ENCODE measurements around the gene PDP2. TPM values are rescaled to one million over a fixed set of nuclear protein-coding genes. Genes with fewer than 3 reads are reported as not detected.
A peak's percentile ranks its signal among the peaks of the same experiment; 100 is the strongest.

Gene PDP2
- total and polyA plus RNA-seq, 4 experiments from 2014 or later = 2.4 to 19.3 (median 10.1) TPM

DNA sequence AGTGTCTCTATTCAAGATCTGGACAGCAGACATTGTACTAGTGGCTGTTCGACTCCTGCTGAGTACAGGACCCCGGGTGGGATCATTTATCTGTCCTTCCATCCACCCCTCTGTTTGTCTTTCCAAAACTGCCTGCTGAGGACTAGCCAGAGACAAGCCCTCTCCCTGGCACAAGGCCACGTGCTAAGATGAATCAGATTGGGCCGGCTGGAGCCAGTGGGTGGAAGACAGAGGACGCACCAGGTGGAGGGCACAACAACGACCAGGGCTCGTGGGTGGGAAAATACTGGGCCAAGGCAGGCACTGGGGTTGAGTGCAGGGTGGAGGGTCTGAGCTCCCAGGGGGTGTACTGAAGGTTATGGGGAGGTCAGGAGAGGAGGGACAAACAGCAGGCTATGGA lies 37.5 kb upstream of the PDP2 start:
- Histone ChIP-seq H3K36me3 (ENCODE audit: insufficient read depth, low read length) (no peaks in the 10 kb centered on the region), H3K4me1 (ENCODE audit: insufficient read depth, low read length) (no peaks in the 10 kb centered on the region), H3K9me3 (ENCODE audit: control insufficient read depth in 1 of 2, low read length in 2 of 2) (no peaks in the 10 kb centered on the region), H3K27me3 (ENCODE audit: insufficient read depth, low read length) (peaks cover 17% of the 10 kb centered on the region), H3K27ac (ENCODE audit: low read depth, low read length) (no peak overlapping the region), H3K4me3 (ENCODE audit: low read length in 2 of 2) (no peak overlapping the region)
- Mint-ChIP-seq H3K36me3 (no peaks in the 10 kb centered on the region), H3K9me3 (no peaks in the 10 kb centered on the region), H3K4me1 (peaks cover 2 to 10% (median 8%) of the 10 kb centered on the region in 4 donors), H3K27ac (no peak overlapping the region), H3K27me3 (peaks cover 37 to 40% of the 10 kb centered on the region in 2 donors), H3K4me3 (no peak overlapping the region)
- ChIA-PET CTCF (ENCODE audit: partially characterized antibody) (interaction anchor here (2.4 to 3.5 kb wide), 2 partner anchors 12 to 25 kb away, joined by 9 to 19 read pairs; partner anchors contain the start of gene NAE1), POLR2A (ENCODE audit: partially characterized antibody) (interaction anchor here (0.9 to 1.4 kb wide), 2 partner anchors 10 to 12 kb away, joined by 3 to 4 read pairs; partner anchors contain the start of gene NAE1)
- DNase-seq = no peak
- intact Hi-C loops (cut with micrococcal nuclease) = no loop called here

DNA sequence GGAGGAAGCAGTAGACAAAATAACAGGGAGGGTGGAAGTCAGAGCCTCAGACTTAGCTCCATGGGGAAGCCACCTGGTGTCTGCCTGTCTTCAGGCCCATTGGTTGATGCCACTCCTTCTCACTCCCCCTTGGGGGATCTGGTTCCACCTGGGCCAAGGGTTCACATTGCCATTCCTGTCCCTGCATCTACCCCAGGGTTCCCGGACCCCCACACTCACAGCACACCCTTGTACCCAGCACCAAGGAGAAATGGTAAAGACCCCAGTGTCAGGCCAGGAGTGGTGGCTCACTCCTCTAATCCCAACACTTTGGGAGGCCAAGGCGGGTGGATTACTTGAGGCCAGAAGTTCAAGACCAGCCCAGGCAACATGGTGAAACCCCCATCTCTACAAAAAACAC lies 37.1 kb upstream of the PDP2 start:
- peak overlapping the region in 3 of 8 donors; percentile 9 to 80 (median 76) for H3K4me3 Mint-ChIP-seq
- no peaks in the 10 kb centered on the region for H3K36me3 Mint-ChIP-seq
- no peaks in the 10 kb centered on the region for H3K9me3 Mint-ChIP-seq
- no peak for DNase-seq
- peaks cover 2 to 10% (median 8%) of the 10 kb centered on the region in 4 donors for H3K4me1 Mint-ChIP-seq
- ChIA-PET CTCF (ENCODE audit: partially characterized antibody) (interaction anchor here (2.4 to 3.5 kb wide), 2 partner anchors 13 to 25 kb away, joined by 9 to 19 read pairs; partner anchors contain the start of gene NAE1), POLR2A (ENCODE audit: partially characterized antibody) (interaction anchor here (0.9 kb wide), 1 partner anchor 10 kb away, joined by 3 read pairs; no protein-coding TSS in a partner anchor)
- Histone ChIP-seq H3K27ac (ENCODE audit: low read depth, low read length) (no peak overlapping the region), H3K36me3 (ENCODE audit: insufficient read depth, low read length) (no peaks in the 10 kb centered on the region), H3K4me3 (ENCODE audit: low read length in 2 of 2) (no peak overlapping the region), H3K4me1 (ENCODE audit: insufficient read depth, low read length) (no peaks in the 10 kb centered on the region), H3K9me3 (ENCODE audit: control insufficient read depth in 1 of 2, low read length in 2 of 2) (no peaks in the 10 kb centered on the region), H3K27me3 (ENCODE audit: insufficient read depth, low read length) (peaks cover 17% of the 10 kb centered on the region)
- intact Hi-C loops (cut with micrococcal nuclease) = no loop called here
- no peak overlapping the region for H3K27ac Mint-ChIP-seq
- peaks cover 35 to 40% of the 10 kb centered on the region in 2 donors for H3K27me3 Mint-ChIP-seq

DNA sequence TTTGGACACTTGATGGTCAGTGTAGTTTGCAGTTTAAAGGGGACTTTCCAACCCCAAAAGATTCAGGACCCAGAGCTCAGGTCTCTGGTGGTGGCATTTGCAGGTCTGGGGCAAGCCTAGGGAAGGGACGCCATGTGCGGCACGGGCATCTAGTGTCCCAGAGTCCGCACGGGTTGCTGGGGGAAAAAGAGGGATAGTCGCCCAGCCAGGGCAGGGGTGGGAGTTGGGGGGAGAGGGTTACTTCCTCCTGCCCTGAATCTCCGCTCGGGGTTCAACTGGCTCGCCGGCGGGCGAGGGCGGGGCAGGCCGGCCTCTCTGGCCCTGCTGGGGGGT lies 36.3 kb upstream of the PDP2 start:
- Mint-ChIP-seq H3K36me3 (no peaks in the 10 kb centered on the region), H3K9me3 (no peaks in the 10 kb centered on the region), H3K4me3 (peak overlapping the region in 7 of 8 donors; percentile 23 to 80 (median 57)), H3K27ac (no peak overlapping the region), H3K27me3 (peaks cover 31 to 36% of the 10 kb centered on the region in 2 donors), H3K4me1 (peaks cover 2 to 10% (median 8%) of the 10 kb centered on the region in 4 donors)
- POLR2A ChIA-PET (ENCODE audit: partially characterized antibody) = interaction anchor here (0.9 kb wide), 1 partner anchor 9 kb away, joined by 3 read pairs; no protein-coding TSS in a partner anchor
- Histone ChIP-seq H3K36me3 (ENCODE audit: insufficient read depth, low read length) (no peaks in the 10 kb centered on the region), H3K9me3 (ENCODE audit: control insufficient read depth in 1 of 2, low read length in 2 of 2) (no peaks in the 10 kb centered on the region), H3K27ac (ENCODE audit: low read depth, low read length) (no peak overlapping the region), H3K27me3 (ENCODE audit: insufficient read depth, low read length) (peaks cover 17% of the 10 kb centered on the region), H3K4me3 (ENCODE audit: low read length in 2 of 2) (no peak overlapping the region), H3K4me1 (ENCODE audit: insufficient read depth, low read length) (no peaks in the 10 kb centered on the region)
- CTCF ChIA-PET (ENCODE audit: partially characterized antibody) = interaction anchor here (3.5 kb wide), 1 partner anchor 14 kb away, joined by 19 read pairs; the partner anchor contains the start of gene NAE1
- intact Hi-C loops (cut with micrococcal nuclease) = no loop called here
- no peak for DNase-seq

DNA sequence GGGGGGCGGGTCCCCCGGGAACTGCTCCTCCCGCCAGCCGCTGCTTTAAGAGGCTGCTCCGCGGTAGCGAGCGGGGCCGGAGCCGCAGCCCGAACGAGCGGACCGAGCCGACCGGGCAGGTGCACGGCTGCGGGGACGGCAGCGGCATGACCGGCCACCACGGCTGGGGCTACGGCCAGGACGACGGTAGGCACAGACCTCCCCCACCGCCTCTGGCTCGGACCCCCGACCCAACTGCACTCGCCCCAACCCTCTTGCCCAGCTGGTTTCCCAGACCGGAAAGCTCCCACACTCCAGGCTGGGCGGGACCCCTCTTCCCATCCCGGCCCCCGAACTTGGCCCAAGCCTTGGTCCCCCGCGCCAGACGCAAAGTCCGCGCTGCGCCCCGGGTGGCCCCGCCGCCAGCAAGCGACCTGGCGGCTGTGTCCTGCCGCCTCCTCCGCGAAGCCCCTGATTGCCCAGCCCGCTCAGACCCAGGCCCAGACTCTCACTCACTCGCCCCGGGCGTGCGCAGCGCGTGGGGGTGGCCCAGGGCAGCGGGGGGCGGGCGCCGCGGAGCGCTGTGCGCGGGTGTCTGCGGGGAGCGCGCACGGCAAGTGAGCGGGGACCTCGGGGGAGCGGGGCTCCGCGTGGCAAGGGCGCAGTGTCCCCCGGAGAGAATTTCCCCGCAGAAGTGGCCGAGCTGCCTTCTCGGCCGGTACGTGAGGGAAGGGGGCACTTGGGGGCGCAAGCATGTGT lies 35.8 kb upstream of the PDP2 start, which contains the start of gene CA7:
TSS of gene CA7 (plus strand) at position 73 of the 738 bp plus-strand sequence. CDS start at position 147, 74 bp downstream.
- H3K27ac Mint-ChIP-seq = no peak within 1 kb of the TSS
- intact Hi-C loops (cut with micrococcal nuclease) = no loop called here
- no peak within 1 kb of the TSS for H3K4me3 ChIP-seq (ENCODE audit: low read length in 2 of 2)
- H3K27me3 ChIP-seq (ENCODE audit: insufficient read depth, low read length) = peaks cover 17% of the 10 kb centered on the region
- H3K27ac ChIP-seq (ENCODE audit: low read depth, low read length) = no peak within 1 kb of the TSS
- DNase-seq = no peak
- H3K9me3 ChIP-seq (ENCODE audit: control insufficient read depth in 1 of 2, low read length in 2 of 2) = no peaks in the 10 kb centered on the region
- peaks cover 2 to 10% (median 8%) of the 10 kb centered on the region in 4 donors for H3K4me1 Mint-ChIP-seq
- peak within 1 kb of the TSS in 7 of 8 donors; percentile 27 to 80 (median 68) for H3K4me3 Mint-ChIP-seq
- no peaks in the 10 kb centered on the region for H3K4me1 ChIP-seq (ENCODE audit: insufficient read depth, low read length)
- no peaks in the 10 kb centered on the region for H3K9me3 Mint-ChIP-seq
- H3K27me3 Mint-ChIP-seq = peaks cover 31 to 33% of the 10 kb centered on the region in 2 donors
- POLR2A ChIA-PET (ENCODE audit: partially characterized antibody) = no interaction called here
- H3K36me3 ChIP-seq (ENCODE audit: insufficient read depth, low read length) = no peaks in the 10 kb centered on the region
- H3K36me3 Mint-ChIP-seq = no peaks in the 10 kb centered on the region
- CTCF ChIA-PET (ENCODE audit: partially characterized antibody) = interaction anchor here (1.4 to 3.5 kb wide), 2 partner anchors 14 kb away, joined by 5 to 19 read pairs; partner anchors contain the start of gene NAE1

DNA sequence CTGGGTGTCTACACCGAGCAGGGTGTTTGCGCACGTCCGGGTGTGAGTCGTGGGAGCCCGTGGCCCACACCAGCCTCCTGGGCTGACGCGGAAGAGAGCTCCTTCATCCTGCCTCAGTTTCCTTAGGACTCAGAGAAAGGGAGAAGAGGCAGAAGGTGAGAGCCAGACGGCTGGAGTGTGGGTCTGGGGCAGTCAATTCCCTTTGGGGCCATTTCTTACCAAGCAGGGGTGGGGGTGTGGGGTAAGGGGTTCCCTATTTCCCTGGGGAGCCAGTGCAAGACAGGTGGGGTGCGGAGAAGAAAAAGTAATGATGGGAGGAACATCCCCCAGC lies 35.3 kb upstream of the PDP2 start:
- H3K27ac Mint-ChIP-seq = no peak overlapping the region
- no peaks in the 10 kb centered on the region for H3K4me1 ChIP-seq (ENCODE audit: insufficient read depth, low read length)
- no peaks in the 10 kb centered on the region for H3K9me3 Mint-ChIP-seq
- peaks cover 31% of the 10 kb centered on the region in 2 donors for H3K27me3 Mint-ChIP-seq
- intact Hi-C loops (cut with micrococcal nuclease) = no loop called here
- ChIA-PET CTCF (ENCODE audit: partially characterized antibody) (interaction anchor here (1.4 kb wide), 1 partner anchor 14 kb away, joined by 5 read pairs; the partner anchor contains the start of gene NAE1), POLR2A (ENCODE audit: partially characterized antibody) (no interaction called here)
- no peak overlapping the region for H3K27ac ChIP-seq (ENCODE audit: low read depth, low read length)
- H3K9me3 ChIP-seq (ENCODE audit: control insufficient read depth in 1 of 2, low read length in 2 of 2) = no peaks in the 10 kb centered on the region
- DNase-seq = no peak
- no peaks in the 10 kb centered on the region for H3K36me3 ChIP-seq (ENCODE audit: insufficient read depth, low read length)
- no peak overlapping the region for H3K4me3 ChIP-seq (ENCODE audit: low read length in 2 of 2)
- H3K4me3 Mint-ChIP-seq = peak overlapping the region in 4 of 8 donors; percentile 36 to 68 (median 46)
- H3K36me3 Mint-ChIP-seq = no peaks in the 10 kb centered on the region
- H3K27me3 ChIP-seq (ENCODE audit: insufficient read depth, low read length) = peaks cover 17% of the 10 kb centered on the region
- H3K4me1 Mint-ChIP-seq = peaks cover 2 to 10% (median 8%) of the 10 kb centered on the region in 4 donors

DNA sequence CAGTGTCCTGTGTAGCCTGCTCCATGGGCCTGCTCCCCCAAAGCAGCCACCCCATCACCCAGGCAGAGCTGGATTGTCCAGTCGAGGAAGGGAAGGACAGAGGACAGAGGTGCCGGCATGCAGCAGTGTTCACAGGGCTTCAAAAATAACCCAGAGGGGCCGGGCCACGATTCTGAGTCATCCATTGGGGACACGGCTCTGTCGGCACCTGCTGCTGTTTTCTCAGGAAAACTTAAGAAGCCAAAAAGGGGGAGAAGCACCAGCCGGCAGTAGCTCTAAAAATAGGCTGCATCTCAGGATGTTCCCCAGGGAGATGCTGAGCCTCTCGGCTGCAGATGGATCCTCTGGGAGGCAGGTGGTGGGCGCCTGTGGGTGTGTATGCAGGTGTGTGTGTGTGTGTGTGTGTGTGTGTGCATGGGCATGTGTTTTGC lies 34.5 kb upstream of the PDP2 start:
- no peaks in the 10 kb centered on the region for H3K36me3 ChIP-seq (ENCODE audit: insufficient read depth, low read length)
- peaks cover 17% of the 10 kb centered on the region for H3K27me3 ChIP-seq (ENCODE audit: insufficient read depth, low read length)
- Mint-ChIP-seq H3K27ac (no peak overlapping the region), H3K4me1 (peaks cover 2 to 10% (median 8%) of the 10 kb centered on the region in 4 donors), H3K27me3 (peaks cover 31% of the 10 kb centered on the region in 2 donors), H3K4me3 (peak overlapping the region in 3 of 8 donors; percentile 7 to 66 (median 7)), H3K36me3 (no peaks in the 10 kb centered on the region), H3K9me3 (no peaks in the 10 kb centered on the region)
- no peak for DNase-seq
- intact Hi-C loops (cut with micrococcal nuclease) = no loop called here
- no peaks in the 10 kb centered on the region for H3K9me3 ChIP-seq (ENCODE audit: control insufficient read depth in 1 of 2, low read length in 2 of 2)
- no peak overlapping the region for H3K27ac ChIP-seq (ENCODE audit: low read depth, low read length)
- ChIA-PET POLR2A (ENCODE audit: partially characterized antibody) (no interaction called here), CTCF (ENCODE audit: partially characterized antibody) (interaction anchor here (1.4 kb wide), 1 partner anchor 15 kb away, joined by 5 read pairs; the partner anchor contains the start of gene NAE1)
- no peaks in the 10 kb centered on the region for H3K4me1 ChIP-seq (ENCODE audit: insufficient read depth, low read length)
- no peak overlapping the region for H3K4me3 ChIP-seq (ENCODE audit: low read length in 2 of 2)

DNA sequence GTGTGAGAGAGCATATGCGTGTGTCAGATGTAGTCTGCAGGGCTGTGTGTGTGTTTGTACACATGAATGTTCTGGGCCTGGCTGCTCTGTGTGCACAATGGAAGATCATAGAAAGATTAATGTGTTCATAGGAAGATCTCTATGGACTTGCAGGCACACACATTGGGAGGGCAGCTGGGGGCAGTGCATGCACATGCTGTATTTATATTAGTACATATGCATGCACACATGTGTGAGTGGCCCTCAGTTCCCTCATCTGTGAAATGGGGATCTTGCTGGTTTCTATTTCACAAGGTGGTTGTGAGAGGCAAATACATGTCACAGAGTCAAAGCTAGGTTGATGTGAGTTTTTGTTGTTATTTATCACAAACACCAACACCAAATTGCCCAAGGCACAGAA lies 34.0 kb upstream of the PDP2 start:
- Histone ChIP-seq H3K4me3 (ENCODE audit: low read length in 2 of 2) (no peak overlapping the region), H3K27me3 (ENCODE audit: insufficient read depth, low read length) (peaks cover 17% of the 10 kb centered on the region), H3K36me3 (ENCODE audit: insufficient read depth, low read length) (no peaks in the 10 kb centered on the region), H3K4me1 (ENCODE audit: insufficient read depth, low read length) (no peaks in the 10 kb centered on the region), H3K27ac (ENCODE audit: low read depth, low read length) (no peak overlapping the region), H3K9me3 (ENCODE audit: control insufficient read depth in 1 of 2, low read length in 2 of 2) (no peaks in the 10 kb centered on the region)
- Mint-ChIP-seq H3K4me1 (peaks cover 2 to 10% (median 8%) of the 10 kb centered on the region in 4 donors), H3K27me3 (peaks cover 31% of the 10 kb centered on the region in 2 donors), H3K36me3 (no peaks in the 10 kb centered on the region), H3K9me3 (no peaks in the 10 kb centered on the region), H3K4me3 (peak overlapping the region in 4 of 8 donors; percentile 3 to 66 (median 7)), H3K27ac (no peak overlapping the region)
- DNase-seq = no peak
- CTCF ChIA-PET (ENCODE audit: partially characterized antibody) = interaction anchor here (0.9 kb wide), 1 partner anchor 22 kb away, joined by 4 read pairs; no protein-coding TSS in a partner anchor
- POLR2A ChIA-PET (ENCODE audit: partially characterized antibody) = no interaction called here
- intact Hi-C loops (cut with micrococcal nuclease) = no loop called here

Data from CD4-positive, alpha-beta memory T cell (primary cell).